ENCODE data around the gene PDIA4.
"Not testable (repeated sequence)": the region's sequence is repeated elsewhere in the genome, so short reads cannot be mapped to it uniquely, and the experiment has no call there.

The PDIA4 gene

GRCh38 chr7:149001427-149002068, 26.8 kb downstream of the PDIA4 start:
- DNase-seq, result no peak

GRCh38 chr7:149000961-149001360, 27.3 kb downstream of the PDIA4 start:
- DNase-seq, result no peak

- DNase-seq, result no peak
These were observed 29.1 kb downstream of the PDIA4 start for GRCh38 chr7:148999192-148999591.

GRCh38 chr7:148997497-148997896, 30.8 kb downstream of the PDIA4 start:
- no peak for DNase-seq

- no peak for DNase-seq
These were observed 33.7 kb downstream of the PDIA4 start for GRCh38 chr7:148994576-148994975.

- no peak for DNase-seq
These were observed 35.1 kb downstream of the PDIA4 start for GRCh38 chr7:148993193-148993592.

GRCh38 chr7:148991536-148991935, 36.8 kb downstream of the PDIA4 start:
- DNase-seq, result no peak

GRCh38 chr7:148987751-148988512, 40.4 kb downstream of the PDIA4 start:
- no peak for DNase-seq

- DNase-seq, result peak; percentile 87
These were observed 41.1 kb downstream of the PDIA4 start for GRCh38 chr7:148987010-148987750.

- no peak for DNase-seq
These were observed 41.6 kb downstream of the PDIA4 start for GRCh38 chr7:148986742-148987009.

- peak; percentile 81 for DNase-seq
These were observed 44.8 kb downstream of the PDIA4 start for GRCh38 chr7:148983200-148984146.

- peak; percentile 31 for DNase-seq
These were observed 45.6 kb downstream of the PDIA4 start for GRCh38 chr7:148982654-148983199.

- no peak for DNase-seq
These were observed 48.5 kb downstream of the PDIA4 start for GRCh38 chr7:148979827-148980226.

GRCh38 chr7:148979072-148979471, 49.2 kb downstream of the PDIA4 start:
- not testable (repeated sequence) for DNase-seq

GRCh38 chr7:148978091-148978490, 50.2 kb downstream of the PDIA4 start:
- DNase-seq, result no peak

- no peak for DNase-seq
These were observed 52.4 kb downstream of the PDIA4 start for GRCh38 chr7:148975896-148976295.

- no peak for DNase-seq
These were observed 55.0 kb downstream of the PDIA4 start for GRCh38 chr7:148973256-148973655.

- DNase-seq, result no peak
These were observed 55.9 kb downstream of the PDIA4 start for GRCh38 chr7:148972375-148972774.

- DNase-seq, result no peak
These were observed 60.7 kb downstream of the PDIA4 start for GRCh38 chr7:148967602-148968001.

GRCh38 chr7:148967032-148967372, 61.3 kb downstream of the PDIA4 start:
- DNase-seq, result no peak

GRCh38 chr7:148964483-148965267, 63.6 kb downstream of the PDIA4 start:
- no peak for DNase-seq
